LoVo (cell line): ENCODE data around the gene SHB.

Experiments used
- DNase-seq: peaks from one replicate; pipeline ENCODE4 v3.0.0-alpha.2; 2016; ENCODE audit warnings: low spot score

The SHB gene

DNA sequence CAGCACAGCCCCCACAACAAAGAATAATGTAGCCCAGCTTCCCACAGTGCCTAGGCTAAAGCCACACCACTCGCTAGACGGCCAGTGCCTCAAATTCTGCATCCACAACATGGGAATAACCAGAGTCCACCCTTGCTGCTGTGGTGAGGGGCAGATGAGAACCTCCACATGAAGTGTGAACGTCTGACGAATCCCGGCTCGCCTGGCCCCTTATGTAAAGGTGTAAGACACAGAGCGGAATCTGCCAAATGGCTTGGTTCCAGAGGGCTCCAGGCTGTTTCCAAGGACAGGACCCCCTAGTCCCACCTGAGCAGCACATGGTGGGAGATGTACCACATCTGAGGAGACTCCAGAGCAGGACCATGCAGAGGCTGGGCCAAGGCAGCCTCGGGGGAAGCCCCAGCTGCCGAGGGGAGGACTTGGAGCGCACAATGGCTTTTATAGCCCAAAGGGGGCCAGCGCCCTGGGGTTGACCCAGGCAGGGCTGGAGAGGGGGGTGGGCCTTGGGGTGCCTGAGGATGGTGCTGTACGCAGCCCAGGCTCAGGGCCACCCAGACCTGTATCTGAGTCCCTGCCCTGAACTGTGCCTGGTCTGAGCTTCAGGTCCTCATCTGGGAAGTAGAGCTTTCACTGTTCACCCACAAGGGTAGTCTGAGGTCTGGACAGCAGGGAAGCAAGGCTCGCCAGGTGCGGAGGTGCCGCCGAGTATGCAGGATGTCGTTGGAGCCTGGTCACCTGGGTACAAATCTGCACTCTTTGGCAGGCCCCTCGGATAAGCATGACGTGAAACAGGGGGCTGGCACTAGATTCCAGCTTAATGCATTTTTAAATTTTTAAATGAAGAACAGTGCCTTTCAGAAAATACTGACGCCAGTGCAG lies 140.2 kb downstream of the SHB start:
- no peak for DNase-seq

DNA sequence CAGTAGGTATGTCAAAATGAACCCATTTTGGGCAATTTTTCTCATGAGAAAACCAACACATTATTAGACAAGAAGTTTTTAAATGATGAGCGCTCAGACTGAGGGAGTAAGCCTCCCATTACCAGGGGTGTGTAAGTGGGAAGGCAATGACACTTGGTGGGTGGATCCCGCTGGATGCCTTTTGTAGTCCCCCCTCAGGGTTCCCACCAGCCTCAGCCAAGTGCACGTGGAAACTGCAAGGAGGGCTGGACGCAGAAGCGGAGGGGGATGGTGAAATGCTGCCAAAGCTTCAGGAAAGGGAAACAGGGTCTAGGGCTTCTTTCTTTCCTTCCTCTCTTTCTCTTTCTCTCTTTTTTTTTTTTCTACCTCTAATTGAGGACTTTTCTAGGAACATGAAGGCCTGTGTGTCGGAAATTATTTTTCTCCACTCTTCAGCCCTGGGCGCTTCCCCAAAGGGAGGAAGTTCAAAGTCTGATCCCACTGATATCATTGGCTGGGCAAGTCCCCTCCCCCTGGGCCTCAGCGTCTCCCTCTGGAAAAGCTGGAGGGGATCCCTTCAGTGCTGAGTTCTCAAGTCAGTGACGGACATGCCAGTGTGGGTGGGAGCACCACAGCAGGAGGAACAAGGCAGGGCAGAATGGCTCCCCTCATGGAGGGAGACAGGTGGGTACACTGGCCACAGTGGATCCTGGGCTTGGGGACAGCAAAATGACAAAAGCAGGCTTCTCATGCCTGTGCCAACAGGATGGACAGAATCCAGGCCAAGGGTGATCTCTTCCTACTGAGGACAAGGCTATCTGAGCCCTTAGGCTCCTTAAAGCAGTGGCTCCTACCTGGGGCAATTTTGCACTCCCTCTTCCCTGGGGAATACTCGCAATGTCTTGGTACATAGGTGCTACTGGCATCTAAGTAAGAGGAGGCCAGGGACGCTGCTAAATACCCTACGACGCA lies 141.2 kb downstream of the SHB start:
- no peak for DNase-seq

DNA sequence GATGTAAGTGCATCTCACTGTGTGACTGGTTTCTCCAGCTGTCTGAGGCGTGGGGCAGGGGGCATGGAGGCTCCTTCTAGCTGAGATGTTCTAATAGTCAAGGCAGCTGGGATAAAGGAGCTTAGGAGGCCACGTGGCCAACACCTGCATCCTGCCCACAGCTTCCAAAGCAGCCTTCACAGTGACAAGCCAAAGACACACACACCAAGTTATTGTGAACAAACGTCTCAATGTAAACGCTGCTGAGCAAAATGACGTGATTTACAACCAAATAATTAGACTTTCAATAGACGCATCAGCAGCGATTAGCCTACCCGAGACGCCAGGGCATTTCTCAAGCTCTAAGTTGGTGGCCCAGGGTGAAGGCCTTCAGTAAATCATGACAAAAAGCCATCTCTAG lies 141.9 kb downstream of the SHB start:
- no peak for DNase-seq

DNA sequence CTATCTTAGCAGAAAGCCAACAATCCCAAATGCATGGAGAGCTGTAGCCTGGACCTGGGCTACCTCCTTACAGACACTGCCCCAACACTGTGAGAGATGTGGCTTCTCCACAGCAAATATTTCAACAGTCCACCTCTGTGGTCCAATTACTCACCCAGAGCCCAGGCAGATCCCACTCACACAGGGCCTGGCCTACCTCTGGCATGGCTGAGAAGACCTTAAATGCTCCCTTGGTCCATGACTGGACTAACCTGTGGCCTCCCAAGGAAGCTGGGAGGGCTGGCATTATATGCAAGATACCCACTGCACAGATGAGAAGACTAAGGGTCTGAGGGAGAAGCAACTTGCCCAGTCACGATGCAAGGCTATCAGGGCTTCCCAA lies 142.3 kb downstream of the SHB start:
- no peak for DNase-seq

DNA sequence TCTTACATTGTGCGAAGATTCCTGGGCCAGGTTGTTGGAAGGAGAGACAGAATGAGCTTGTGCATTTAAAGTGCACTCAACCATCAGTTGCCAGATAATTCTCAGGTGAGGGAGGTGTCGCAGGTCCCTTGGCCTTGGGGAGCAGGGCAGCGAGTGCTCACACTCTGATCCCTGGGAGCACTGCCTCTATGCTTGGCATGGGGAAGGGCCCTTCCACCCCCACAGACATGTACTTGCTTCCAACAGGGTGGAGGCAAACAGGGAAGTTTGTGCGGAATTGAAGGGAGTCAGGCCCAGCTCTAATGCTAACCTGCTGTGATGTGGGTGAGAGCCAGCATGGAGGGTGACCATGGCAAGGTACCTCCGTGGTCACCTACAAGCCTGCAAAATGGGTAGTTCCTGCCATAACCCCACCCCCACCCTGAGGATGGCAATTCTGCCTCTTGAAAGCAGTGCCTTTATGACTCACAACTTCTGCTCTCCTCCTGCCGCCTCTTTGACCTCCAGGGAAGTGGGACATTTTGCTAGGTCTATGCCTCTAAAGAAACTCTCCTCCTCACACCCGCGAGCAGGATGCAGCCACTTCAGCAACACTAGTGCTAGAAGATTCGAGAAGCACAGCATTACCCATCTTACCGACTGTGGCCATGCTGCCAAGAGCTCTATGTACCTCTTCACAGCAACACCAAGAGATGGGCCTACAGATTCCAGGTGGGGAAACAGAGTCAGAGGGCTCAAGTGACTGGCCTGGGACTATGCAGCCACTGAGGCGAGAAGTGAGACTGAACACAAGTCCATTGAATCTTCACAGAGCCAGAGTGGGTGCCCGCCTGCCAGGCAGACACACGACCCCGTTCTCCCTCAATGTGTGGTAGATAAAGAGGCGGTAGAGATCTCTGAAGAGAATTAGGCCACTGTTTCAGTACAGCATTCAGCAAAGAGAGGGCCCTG lies 143.0 kb downstream of the SHB start:
- DNase-seq, result no peak

DNA sequence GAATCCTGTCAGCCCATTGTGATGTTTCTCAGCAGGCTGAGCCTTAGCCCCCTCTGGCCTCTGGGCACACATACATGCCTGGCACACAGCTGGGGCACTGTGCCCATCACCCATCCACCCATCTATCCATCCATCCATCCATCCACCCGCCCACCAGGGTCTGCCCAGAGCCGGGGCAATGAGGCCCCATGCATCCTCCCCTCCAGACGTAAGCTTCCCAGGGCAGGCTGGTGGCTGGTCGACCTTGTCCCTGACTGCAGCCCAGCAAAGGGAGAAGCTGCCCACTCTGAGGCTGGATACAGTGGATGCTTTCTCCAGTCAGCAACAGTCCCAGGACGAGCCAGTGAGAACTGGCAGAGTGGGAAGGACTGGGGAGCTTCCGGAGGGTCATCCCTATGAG lies 144.0 kb downstream of the SHB start:
- no peak for DNase-seq

DNA sequence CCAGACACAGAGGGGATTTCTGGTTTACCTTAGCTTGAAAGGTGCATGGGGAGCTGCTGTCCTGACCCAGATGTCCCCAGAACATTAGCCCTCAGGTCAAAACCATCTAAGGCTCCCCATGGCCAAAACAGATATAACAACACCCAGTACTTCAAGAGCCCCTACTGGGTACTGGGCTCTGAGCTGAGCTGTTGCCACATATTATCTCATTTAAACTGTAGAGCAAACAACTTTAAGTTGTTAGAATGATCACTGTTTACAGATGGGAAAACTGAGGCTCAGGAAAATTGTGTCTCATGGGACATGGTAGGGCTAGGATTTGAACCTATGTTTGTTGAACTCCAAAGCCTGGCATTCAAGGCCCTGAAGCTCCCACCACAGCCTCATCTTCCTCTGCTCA lies 144.5 kb downstream of the SHB start:
- DNase-seq, result no peak

DNA sequence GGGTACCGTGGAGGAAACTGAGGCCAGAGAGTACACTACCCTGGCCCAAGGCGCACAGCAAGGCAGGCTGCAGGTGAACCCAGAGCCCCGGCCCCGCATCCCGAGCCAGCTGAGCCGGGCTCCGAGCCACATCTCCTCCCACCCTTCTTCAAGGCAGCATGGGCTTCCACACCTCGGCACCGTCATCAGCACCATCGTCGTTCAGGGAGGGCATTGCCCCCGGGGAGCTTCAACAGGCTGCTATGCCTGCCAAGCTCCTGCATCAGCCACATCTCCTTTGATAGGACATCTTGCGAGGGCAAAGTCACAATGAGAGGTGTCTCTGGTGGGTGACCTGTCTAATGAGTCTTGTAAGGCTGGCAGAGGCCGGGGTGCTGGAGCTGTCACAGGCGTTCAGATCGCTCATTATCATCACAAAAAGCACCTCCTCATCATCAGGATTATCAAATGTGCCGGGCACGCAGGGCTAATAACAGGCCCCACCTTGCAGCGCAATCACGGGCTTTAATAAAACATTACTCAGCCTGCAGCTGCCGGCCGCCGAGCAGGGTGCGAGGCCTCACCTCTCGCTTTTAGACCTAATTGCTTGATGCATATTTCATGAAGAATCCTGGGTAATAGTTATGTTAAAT lies 145.1 kb downstream of the SHB start:
- DNase-seq, result no peak

DNA sequence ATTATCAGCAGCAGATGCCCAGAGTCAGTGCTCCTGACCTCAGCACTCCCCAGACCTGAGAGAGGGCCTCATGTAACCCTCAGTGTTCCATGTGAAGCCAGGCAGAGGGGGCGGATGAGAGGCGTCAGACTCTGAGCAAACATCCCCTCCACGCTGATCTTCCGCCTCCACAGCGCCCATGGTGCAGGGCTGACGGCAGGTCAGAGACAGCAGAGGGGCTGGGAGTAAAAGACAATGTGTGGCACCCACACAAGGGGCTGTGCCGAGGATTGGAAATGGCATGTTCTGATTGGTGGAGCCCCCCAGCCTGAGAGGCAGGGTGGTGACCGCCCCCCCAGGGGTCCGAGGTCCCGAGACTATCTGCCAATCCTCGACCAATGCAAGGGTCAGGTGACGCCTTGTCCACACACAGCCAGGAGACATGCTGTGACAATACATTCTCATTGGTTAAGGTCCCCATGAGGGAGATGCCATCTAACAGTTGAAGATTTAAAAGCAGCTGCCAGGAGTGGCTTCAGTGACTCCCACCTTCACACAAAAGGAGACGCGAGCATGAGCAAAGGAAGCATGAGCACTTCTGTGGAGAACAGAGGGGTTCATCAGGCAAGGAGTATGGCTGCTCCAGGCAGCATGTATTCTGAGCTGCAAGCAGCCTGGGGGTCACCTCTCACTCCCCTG lies 145.8 kb downstream of the SHB start:
- no peak for DNase-seq

DNA sequence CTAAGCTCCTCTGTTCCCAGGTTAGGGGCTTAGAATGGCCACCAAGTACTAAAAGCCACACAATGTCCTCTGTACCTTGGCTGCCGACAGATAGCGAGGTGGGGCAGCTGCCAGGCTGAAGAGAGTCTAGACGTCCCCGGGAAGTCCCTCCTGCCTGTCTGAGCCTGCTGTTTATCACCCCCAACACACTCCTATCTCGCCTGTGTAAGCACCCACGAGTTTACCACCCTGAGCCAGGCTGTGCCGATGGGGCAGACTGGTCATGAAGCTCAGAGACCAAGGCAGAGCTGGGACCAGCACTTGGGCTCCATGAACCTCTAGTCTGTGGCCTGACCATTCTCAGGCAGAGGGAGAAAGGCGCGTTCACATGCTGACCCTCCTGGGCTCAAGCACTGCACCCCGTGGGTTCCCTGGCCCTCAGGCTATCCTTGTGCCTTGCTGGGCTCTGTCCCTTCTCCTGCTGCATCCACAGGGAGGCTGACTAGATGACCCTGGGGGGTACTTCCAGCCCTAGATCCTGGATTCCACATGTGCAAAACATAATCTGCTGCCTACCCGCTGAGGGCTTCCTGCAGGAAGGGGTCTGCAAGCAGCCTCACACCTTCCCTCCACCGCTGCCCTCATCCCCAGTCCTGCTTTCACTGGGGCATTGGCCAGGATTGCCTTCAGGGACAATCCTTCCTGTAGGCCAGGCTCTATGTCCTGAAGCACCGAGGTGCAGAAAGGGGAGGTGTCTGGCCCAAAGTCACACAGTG lies 146.5 kb downstream of the SHB start:
- DNase-seq, result no peak

DNA sequence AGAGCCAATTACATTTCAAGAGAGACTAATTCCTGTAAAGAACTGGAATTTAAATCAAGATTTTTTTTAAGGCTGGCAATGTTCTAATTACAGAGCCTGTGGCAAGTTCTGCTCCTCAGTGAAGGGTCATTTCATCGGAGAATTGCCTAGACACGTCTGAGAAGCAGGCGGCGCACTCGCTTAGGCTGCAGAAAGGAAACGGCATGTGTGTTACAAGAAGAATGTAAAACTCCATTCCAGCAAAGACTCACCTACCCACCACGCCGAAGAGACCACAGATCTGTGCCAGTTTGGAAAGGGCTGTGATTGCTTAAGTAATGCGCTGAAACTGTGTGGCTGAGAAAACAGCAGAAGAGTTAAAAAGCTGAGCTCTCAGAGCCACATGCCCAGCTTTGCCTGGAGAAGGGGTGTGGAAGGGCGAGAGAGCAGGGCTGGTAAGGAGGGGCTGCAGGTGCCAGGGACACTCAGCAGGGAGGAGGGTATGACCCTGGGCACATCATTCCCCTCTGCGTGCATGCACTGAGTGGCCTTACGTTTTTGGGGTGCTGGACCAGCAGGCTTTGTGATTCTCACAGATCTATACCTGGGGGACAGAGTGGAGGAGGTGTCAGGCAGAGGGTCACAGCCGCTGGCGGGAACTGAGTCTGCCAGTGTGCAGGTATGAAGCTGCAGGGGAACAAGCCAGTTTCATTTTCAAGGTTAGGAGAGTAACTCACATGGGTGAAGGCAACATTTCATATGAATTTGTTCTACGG lies 147.3 kb downstream of the SHB start:
- DNase-seq, result no peak

DNA sequence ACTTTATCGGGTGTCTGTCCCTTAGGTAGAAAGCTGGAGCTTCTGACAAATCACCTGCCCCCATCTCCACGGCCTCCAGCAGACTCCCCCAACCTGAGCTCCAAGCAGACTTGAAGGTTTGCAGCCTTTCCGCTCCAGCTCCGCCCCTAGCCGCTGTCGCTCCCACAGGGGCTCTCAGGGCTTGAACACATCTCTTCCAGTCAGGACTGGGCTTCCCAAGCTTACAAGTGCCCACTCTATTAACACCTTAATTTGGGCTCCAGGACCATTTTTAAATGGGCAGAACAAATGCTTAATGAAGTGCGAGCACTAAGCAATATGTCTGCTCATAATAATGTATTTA lies 147.9 kb downstream of the SHB start:
- DNase-seq, result no peak

DNA sequence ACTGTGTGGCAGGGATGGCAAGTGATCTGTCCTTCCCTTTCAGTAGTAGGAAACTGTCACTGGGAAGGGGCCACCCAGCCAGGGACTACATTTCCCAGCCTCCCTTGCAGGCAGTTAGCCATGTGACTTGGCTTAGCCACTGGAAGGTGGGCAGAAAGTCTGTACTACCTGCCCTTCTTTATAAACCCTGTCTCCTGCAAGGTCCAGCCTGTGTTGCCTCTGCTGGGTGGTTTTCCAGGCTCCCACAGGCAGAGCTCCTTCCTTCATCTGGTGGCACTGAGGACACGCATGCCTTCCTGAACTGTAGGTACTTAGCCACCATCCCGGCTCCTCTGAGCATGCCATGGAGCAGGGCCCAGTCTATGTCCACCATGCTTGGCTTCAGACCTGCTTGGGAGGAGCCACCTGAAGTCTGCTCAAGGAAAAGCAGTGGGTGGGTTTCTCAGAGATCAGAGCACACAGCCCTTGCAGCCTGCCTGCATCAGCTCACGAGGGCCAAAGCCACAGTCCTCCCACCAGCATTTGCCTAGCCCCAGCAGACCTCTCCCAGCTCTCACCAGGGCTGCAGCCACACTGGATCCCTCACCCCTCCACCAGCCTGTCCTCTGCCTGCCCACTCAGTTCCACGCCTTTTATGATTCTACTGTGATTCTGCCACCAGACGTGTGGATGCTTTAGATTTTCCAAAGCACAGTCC lies 148.4 kb downstream of the SHB start:
- no peak for DNase-seq

DNA sequence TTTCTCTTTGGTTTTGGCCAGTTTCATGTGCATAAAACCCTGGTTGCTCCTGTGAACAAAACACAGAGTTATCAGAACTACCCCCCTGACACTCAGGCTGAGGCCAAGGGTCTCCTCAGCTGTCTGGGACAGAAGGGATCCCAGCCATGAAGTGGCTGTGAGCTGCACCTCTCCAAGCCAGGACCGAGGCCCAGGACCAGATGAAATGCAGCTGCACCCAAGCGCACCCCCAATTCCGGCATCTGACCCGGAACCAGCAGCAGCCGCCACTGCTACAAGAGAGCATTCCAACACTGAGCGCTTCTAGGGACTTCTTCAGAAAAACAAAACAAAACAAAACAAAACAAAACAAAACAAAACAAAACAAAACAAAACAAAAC lies 149.1 kb downstream of the SHB start:
- DNase-seq, result no peak

DNA sequence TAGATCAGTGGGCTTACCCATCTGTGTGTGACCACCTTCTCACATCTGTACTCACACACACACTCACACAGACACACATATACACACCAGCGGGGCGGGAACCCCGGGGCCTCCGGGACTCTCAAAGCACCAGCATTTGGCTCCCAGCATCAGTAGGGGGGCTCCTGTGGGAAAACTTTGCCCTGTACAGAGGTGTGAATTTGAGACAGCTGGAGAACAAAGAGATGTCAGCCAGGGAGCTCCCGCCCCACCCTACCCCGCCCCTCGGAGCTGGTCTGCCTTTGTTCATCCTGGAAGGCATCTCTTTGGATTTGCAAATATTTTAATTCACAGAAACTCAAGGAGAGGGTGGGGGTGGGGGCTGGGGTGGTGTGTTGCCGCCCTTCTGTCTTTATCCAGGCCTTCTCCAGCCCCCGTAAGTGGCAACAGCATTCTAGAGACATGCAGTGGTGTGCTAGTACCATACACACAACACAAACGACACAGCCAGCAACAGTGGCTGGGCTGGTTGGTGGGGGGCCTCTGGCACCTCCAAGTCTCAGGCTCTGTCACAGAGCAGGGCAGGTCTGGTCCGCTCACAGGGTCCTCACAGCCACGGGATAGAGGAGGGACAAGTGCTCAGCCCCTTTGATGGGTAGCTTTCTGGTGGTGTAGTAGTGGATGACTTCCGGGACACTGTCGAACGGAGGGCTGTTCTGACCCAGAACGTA lies 149.6 kb downstream of the SHB start:
- no peak for DNase-seq

DNA sequence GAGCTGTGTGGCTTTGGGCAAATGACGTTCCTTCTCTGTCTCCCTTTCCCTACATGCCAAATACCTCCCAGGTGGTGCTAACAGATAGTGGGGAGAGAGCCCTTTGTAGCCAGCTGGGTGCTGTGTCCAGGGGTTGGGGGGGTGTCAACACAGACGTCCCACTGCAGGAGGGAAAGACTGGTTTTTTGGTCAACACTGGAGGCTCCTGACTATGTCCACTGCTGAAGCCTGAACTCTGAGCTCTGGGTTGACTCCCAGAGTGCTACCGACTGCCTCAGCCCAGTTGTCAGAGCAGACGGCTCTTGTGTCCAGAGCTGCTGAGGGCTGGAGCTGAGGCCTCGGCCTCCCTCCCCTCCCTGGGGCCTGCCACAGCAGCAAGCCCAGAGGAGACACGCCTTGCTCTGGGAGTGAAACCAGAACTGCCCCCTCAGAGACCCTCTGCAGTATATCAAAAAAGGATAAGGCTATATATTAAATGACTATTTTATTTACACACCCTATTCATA lies 150.3 kb downstream of the SHB start:
- no peak for DNase-seq

DNA sequence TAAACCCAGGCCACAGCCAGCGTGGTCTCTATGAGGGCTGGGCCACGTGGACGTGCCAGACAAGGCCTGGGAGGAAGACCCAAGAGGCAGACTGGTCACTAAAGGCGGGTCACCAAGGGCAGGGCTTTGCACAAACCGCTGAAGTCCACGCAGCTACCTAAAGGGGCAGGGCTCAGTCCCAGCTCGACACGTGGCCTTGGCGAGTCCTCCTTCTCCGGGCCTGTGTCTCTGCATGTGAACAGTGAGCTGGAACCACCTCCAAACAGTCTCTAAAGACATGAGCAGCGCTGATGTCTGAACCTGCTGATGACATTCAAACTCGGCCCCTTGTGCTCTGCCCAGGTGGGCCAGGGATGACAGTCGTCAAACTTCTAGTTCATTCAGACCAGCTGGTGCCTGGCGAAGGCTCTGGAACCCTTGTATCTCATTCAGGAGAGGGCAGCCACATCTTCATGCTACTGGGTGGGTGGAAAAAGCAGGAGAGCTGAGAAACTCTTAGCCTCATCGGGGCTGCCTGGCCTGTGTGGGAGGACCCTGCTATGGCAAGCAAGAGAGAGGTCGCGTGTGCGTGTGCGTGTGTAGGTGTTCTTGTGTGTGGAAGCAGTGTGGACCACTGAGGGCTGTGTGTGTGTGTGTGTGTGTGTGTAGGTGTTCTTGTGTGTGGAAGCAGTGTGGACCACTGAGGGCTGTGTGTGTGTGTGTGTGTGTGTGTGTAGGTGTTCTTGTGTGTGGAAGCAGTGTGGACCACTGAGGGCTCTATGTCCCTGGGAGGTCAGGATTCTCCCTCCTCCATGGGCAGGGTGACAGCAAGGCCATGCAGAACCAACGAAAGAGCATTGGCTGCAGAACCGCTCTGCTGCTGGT lies 151.0 kb downstream of the SHB start:
- DNase-seq, result no peak
